Mammary epithelial cell (primary cell): ENCODE measurements around the gene ABCB8.

Experiments
- CTCF ChIP-seq, 2 donors: IDR thresholded peaks in 1 of 2; conservative IDR thresholded peaks in 1 of 2; 2 replicates each; pipeline ENCODE4 v1.5.1; 2011 to 2012; ENCODE audit warnings: inconsistent platforms in 2 of 2, low read length in 2 of 2, mild to moderate bottlenecking in 2 of 2, control low read depth in 1 of 2, low read depth in 1 of 2; ENCODE audit not compliant: insufficient read depth in 1 of 2; ENCODE audit errors: extremely low read depth in 1 of 2
- EZH2 ChIP-seq: IDR thresholded peaks from 2 replicates; pipeline ENCODE4 v1.6.1; 2012; ENCODE audit warnings: low read length, inconsistent platforms, borderline replicate concordance

- TF ChIP-seq CTCF (conservative IDR thresholded peaks at IDR 0.05 in 1 of 2, IDR thresholded peaks at IDR 0.05 in 1 of 2; ENCODE audit: extremely low read depth in 1 of 2, insufficient read depth in 1 of 2, low read depth in 1 of 2, low read length in 2 of 2), result no peak
- TF ChIP-seq EZH2, result no peak
Observed at GRCh38 chr7:151056666-151057505, 28.6 kb downstream of the ABCB8 start.
